ENCODE data around the gene SLC12A9.

The SLC12A9 gene

DNA sequence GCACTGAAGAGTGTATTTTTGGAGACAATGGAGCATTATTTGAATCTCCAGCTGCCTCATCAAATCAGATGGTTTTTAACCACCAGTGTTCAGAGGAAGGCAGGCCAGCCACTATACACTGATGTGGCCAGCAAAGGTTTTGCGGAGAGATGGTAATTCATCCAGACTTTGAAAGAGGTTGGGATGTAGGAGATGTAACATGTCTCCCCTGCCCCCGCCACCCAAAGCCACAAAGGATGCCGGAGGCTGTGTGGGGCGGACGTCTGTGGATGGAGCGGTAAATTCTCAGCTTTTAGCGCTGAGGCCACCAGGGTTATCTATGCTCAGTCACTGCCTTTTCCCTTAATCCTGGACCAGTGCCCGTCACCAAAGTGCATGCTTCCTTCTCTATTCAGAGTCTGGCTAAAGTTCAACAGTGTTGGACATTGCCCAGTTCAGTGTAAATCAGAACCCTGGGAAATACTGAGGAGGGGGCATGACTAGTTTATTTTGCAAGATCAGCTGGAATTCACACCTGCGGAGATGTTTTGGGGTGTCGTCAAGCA, 11.0 kb downstream of the SLC12A9 start:
- no peak for DNase-seq

DNA sequence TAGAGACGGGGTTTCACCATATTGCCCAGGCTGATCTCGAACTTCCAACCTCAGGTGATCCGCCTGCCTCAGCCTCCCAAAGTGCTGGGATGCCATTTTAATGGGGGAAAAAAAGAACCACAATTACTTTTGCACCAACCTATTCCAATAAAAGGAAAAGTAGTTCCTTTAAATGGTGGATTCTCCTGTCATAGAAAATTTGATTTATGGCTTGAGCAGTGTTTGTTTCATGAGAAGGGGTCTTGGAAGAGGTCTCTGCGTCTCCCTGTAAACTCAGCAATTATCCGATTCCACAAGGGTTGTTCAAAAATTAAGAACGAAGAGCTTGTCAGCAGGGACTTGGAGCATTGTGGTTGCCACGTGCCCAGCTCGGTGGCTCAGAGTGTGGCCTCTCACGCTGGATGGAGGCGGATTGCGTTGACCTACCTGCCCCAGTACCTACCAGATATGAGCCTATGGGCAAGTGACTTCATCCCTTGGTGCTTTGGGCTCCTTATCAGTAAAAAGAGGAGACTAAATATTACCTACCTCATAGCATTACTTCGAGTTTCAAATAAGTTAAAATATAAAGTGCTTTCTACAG, 11.8 kb downstream of the SLC12A9 start:
- DNase-seq = no peak

DNA sequence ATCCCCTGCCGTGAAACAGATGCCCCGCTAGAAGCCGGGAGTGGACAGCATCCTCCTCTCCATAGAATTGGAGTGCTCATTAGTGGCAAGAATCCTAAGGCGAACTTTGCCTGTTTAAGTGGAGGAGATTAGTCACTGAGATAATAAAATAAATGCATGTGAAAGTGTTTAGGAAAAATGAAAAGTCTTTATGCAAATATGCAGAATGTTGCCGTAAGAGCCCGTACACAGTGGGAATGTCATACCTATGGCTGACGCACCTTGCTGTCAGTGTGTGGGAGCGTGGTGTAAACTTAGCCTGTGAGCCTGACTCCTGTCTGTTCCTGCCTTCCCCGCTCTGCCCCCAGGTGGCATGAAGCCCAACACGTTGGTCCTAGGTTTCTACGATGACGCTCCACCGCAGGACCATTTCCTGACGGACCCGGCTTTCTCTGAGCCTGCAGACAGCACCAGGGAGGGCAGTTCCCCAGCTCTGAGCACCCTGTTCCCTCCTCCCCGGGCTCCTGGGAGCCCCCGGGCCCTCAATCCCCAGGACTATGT, 12.9 kb downstream of the SLC12A9 start:
- DNase-seq = no peak

DNA sequence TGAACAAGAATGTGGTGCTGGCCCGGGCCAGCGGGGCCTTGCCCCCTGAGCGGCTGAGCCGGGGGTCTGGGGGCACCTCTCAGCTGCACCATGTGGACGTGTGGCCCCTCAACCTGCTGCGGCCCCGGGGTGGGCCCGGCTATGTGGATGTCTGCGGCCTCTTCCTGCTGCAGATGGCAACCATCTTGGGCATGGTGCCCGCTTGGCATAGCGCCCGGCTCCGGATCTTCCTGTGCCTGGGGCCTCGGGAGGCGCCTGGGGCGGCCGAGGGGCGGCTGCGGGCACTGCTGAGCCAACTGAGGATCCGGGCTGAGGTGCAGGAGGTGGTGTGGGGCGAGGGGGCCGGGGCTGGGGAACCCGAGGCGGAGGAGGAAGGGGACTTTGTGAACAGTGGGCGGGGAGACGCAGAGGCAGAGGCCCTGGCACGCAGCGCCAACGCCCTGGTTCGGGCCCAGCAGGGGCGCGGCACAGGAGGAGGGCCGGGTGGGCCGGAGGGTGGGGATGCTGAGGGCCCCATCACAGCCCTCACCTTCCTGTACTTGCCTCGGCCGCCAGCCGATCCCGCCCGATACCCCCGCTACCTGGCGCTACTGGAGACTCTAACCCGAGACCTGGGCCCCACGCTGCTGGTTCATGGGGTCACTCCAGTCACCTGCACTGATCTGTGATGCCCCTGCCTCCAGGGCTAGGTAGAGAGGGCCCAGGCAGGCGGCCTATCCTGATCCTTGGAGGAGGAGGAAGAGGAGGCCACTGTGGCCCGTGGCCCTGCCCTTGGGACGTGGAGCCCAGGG, 13.6 kb downstream of the SLC12A9 start:
- DNase-seq = no peak

DNA sequence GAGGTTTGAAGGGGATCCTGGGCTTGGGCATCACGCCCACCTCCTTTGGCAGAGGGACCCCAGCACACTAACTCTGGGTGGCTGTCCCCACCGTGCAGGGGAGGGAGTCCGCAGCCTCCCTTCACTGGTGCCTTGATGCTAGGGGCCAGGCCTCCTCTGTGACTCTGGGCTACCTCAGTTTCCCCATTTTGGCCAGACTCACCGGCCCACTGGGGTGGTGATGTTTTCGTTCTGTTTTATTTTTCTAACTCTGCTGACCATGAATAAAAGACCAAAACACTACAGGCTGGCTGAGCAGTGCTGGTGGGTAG, 14.2 kb downstream of the SLC12A9 start:
- no peak for DNase-seq

DNA sequence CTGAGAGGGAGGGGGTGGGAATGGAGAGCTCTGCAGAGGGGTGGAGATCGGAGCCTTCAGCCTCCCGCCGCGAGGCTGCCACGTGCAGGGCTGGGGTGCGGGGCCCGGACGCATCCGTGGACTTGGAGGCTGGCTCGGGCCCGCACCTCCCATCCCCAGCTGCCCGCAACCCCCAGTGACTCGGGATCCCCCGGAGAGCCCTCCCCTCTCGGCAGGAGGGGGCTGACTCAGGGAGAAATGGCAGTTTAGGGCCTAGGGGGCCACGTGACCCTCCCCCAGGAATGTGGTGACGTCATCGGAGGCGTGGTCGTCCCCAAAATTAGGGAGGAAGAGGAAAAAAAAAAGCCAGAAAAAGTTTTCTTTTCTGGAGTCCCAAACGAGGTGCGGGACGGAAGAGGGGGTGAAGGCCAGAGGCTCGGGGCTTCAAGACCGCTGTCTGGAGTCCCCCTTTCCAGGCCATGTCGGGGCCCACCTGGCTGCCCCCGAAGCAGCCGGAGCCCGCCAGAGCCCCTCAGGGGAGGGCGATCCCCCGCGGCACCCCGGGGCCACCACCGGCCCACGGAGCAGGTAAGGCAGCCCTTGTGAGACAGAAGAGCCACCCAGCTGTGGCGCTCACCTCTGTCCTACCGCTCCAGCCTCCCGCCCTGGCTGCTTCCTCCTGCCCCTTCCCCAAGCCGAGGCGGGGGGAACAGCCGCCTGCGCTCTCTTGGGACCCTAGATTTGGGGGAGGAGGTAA, 14.7 kb downstream of the SLC12A9 start, which contains the start of gene TRIP6:
TSS of gene TRIP6 (plus strand) at position 348 of the 736 bp plus-strand sequence. CDS start at position 459, 111 bp downstream.
- DNase-seq = no peak

DNA sequence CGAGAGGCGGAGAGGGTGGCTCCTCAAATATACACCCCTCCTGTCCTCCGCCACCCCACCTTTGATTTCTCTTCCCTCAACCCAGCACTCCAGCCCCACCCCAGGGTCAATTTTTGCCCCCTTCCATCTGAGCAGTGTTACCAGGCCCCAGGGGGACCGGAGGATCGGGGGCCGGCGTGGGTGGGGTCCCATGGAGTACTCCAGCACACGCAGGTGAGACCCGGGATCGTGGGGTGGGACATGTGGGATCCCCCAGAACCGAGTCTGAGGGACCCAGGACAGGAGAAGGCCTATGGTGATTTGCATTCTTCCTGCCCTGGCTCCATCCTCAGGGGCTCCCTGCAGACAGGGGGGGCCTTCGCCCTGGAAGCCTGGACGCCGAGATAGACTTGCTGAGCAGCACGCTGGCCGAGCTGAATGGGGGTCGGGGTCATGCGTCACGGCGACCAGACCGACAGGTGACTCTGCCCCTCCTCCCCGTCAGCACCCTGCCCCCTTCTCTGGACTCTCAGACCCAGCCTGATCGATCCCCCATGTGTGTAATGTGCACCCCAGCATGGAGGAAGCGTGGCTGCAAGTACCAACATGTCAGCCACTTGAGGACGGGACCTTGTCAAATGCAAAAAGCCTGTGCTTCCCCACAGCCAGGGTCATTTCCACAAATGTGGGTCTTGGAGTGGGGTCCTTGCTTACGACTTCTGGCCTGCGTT, 15.4 kb downstream of the SLC12A9 start:
- no peak for DNase-seq

DNA sequence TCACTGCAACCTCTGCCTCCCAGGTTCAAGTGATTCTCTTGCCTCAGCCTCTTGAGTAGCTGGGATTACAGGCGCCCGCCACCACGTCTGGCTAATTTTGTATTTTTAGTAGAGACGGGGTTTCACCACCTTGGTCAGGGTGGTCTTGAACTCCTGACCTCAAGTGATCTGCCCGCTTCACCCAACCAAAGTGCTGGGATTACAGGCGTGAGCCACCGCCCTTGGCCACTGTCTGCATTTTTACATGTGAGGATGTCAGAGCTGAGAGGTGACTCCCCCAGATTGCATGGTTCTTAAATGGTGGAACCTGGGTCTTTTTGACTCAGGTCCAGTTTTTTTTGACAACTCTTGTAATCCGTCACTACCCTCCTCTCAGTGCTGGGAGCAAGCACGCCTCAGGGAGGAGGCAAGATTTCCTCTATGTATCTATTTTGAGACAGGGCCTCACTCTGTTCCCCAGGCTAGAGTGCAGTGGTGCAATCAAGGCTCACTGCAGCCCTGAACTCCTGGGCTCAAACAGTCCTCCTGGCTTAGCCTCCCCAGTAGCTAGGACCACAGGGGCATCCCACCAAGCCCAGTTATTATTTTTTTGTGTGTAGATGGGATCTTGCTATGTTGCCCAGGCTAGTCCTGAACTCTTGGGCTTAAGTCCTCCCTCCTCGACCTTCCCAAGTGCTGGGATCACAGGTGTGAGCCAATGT, 21.2 kb downstream of the SLC12A9 start:
- DNase-seq = no peak

DNA sequence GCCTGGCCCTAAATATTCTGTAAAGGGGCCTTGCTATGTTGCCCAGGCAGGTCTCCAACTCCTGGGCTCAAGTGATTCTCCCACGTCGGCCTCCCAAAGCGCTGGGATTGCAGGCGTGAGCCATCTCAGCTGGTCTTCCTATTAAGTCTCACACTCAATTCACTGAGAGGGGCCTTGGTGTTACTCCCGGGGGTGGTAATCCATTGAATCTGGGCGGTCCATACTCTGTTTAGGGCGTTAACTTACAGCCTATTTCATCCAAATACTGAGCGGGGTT, 21.7 kb downstream of the SLC12A9 start:
- no peak for DNase-seq

DNA sequence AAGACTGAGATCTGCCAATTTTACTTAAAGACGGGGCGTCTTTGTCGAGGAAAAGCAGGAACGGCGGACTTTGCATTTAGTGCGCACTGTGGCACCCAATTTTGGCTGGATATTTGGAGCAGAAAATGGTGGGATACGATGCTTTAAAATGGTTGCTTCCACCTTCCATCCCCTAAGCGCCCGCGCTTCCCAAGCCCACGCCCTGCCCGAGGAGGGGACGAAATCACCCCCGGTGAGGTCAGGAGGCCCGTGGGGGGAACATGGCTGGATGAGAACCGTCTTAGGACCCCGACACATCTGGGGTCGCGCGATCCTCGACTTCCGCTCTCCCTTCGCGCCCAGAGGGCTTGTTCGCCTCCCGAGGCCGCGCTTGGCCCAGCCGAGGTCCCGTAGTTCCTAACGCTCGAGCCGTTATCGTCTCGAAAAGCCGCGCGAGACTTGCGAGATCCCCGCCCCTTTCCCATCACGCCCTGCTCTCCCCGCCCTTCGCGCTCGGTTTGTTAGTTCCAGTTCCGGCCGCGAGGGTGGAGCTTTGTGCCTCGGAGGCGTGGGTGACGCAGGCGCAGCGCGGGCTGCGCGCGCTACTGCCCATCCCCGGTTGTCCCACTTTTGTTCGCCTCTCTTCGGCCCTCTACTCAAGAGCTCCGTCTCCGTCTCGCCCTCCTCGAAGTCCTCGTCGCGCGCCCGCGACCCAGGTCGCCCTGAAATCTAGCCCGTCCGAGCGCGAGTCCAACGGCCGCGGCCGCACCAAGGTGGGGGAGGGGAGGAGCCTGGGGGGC, 22.3 kb downstream of the SLC12A9 start, which contains the start of gene SRRT:
TSS of gene SRRT (plus strand) at position 527 of the 779 bp plus-strand sequence. CDS start 488 bp downstream, outside the sequence.
- peak; percentile 98 for DNase-seq

DNA sequence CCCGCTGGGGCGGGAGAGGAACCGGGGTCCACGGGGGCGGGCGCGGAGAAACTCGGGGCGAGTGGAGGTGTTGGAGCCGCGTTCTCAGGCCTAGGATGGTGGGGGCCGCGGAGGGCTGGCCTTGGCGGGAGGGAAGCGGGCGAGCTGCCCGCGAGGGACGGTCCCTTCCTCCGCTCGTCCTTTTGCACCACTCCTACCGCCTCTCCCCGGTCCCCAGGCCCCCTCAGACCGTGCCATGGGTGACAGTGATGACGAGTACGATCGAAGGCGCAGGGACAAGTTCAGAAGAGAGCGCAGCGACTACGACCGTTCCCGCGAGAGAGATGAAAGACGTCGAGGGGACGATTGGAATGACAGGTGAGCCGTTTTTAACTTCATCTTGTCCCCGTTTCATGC, 22.8 kb downstream of the SLC12A9 start:
- DNase-seq = no peak

DNA sequence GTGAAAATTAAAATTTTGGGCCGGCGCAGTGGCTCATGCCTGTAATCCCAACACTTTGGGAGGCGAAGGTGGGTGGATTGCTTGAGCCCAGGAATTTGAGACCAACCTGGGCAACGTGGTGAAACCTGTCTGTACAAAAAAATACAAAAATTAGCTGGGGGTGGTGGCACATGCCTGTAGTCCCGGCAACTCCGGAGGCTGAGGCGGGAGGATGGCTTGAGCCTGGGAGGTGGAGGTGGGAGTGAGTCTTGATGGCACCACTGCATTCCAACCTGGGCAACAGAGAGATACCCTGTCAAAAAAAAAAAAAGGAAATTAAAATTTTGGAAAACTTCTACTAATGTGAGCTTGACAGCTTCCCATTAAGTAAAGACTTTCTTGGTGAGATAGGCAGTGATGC, 25.5 kb downstream of the SLC12A9 start:
- DNase-seq = no peak

DNA sequence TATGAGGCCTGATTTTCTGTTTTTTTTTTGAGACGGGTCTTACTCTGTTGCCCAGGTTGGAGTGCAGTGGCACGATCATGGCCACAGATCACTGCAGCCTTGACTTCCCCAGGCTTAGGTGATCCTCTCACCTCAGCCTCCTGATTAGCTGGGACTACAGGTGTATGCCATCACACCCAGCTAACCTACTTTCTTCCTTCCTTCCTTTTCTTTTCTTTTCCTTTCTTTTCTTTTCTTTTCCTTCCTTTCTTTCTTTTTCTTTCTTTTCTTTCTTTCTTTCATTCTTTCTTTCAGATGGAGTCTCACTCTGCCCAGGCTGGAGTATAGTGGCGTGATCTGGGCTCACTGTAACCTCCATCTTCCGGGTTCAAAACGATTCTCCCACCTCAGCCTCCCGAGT, 26.2 kb downstream of the SLC12A9 start:
- DNase-seq = no peak

DNA sequence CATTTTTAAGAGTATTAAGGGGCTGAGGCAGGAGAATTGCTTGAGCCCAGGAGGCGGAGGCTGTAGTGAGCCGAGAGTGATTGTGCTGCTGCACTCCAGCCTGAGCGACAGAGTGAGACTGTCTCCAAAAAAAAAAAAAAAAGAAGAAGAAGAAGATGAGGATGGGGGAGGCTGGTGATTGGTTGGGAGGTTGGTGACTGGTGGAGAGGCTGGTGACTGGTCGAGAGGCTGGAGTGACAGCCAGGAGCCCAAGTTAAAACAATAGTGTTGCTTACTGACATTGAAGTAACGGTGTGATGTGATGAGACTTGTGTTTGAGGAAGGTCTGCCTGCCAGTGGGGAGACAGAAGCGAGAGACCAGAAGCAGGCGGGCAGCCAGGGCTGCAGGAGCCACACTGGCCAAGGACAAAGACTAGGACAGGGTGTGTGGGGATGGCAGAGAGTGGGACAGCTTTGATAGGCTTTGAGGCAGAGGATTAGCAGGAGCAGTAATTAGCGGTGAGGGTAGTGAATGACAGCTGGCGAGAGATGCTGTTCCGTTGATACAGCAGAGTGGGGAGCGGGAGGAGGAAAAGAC, 27.3 kb downstream of the SLC12A9 start:
- no peak for DNase-seq

DNA sequence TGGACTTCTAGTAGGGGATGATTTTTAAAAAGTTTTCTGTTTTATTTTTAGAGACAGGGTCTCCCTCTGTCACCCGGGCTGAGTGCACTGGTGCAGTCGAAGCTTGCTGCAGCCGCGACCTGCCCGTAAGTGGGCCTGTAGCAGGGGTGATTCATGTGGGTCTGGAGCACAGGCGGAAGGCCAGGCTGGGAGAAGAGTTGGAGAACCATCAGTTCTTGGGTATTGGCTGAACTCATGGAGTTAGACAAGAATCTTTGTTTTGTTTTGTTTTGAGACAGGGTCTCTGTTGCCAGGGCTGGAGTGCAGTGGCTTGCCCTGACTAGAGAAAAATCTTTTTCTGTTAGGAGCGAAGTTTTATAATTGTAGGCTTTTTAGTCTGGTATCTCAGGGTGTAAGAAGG, 28.1 kb downstream of the SLC12A9 start:
- no peak for DNase-seq

DNA sequence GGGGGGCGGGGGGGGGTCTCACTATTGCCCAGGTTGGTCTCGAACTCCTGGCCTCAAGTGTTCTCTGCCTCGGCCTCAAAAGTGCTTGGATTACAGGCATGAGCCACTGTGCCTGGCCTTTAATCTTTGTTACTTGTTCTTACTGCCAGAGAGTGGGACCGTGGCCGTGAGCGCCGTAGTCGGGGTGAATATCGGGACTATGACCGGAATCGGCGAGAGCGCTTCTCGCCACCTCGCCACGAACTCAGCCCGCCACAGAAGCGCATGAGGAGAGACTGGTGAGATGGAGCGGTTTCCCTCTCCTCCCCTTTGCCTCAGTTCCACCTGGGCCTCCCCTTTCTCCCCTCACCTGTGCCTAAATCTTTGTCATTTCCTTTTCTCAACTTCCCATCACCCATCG, 28.6 kb downstream of the SLC12A9 start:
- no peak for DNase-seq

DNA sequence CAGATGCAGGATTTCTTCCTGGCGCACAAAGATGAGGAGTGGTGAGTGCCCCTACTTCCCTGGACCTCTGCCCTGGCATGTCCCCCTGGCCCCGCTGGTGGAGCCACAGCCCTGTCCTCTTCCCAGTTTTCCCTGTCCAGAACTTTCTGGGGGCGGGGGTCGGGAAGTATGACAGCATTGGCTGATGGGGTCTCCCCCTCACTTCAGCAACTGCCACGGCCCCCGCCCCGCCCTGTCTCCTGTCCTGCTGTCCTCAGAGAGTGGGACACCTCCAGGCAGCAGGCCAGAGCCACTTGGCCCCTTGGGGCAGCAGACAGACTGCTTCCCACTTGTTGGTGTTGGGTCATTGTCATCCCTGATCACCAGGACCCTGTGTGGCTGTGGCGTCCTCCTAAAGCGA, 29.7 kb downstream of the SLC12A9 start:
- DNase-seq = no peak

DNA sequence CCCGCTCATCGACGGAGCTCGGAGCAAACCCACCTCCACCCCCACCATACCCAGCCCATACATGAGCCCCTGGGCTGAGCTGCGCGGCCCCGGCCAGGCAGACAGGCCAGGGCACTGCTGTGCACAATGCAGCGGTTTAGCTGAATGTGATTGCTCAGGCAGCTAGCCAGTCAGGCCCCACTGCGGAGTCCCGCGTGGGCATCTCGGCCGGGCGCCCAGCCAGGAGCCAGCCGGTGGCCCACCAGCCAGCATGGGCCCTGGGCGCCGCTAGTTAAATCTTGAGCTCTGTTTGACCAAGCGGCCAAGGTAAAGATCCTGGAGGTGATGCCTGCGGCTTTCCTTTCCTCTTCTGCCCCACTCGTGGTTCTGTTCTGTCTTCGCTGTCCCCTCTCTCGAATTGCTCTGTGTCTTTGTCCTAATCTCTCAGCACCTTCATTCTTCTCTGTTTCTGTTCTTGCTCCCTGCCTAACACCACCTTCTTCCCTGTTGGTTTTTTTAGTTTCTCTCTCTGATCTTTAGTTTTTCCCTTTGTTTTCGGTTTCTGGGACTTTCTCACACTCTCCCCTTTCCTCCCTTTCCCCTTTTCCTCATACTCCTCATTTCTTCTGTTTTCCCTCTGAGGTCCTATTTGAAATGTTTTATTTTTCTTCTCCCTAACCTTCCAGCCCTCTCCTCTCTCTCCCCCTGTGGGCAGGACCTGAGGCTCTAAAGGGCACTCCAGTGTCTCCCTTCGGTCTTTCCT, 30.4 kb downstream of the SLC12A9 start:
- no peak for DNase-seq

DNA sequence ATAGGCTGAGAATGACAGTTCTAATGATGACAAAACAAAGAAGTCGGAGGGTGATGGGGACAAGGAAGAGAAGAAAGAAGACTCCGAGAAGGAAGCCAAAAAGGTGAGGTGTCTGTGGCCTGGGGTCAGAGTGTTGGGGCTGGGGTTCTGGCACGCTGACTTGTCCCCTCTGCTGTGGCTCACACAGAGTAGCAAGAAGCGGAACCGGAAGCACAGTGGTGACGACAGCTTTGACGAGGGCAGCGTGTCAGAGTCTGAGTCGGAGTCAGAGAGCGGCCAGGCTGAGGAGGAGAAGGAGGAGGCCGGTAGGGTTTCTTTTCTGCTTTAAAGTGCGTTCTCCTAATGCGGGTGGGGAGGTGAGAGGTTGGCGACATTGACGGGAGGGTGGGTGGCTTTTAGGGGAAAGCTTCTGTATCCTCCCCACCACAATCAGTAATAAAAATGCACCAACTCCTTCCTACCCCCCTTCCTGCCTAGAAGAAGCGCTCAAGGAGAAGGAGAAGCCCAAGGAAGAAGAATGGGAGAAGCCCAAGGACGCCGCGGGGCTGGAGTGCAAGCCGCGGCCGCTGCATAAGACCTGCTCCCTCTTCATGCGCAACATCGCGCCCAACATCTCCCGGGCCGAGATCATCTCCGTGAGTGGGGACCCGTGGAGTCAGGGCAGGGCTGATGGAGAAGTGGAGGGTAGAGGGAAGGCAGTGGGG, 32.4 kb downstream of the SLC12A9 start:
- DNase-seq = no peak

All from activated effector memory CD4-positive, alpha-beta T cell treated with Interleukin-2 at 50 U/mL for 16 hours (primary cell).